ELR (cell line): ENCODE measurements around the gene ACSF3.

Source experiments
- DNase-seq: peaks from one replicate; pipeline ENCODE4 v3.0.0-alpha.2; 2015; ENCODE audit warnings: low read depth

The ACSF3 gene

GRCh38 chr16:89093602-89094251, at the start of gene ACSF3:
ACSF3 (plus strand) TSS chr16:89093852; CDS start chr16:89100682, 6,830 bp downstream.
- peak; percentile 73 for DNase-seq

- DNase-seq, result no peak
Observed at GRCh38 chr16:89044418-89045180, 49.1 kb upstream of the ACSF3 start.

- no peak for DNase-seq
Observed at GRCh38 chr16:89045181-89045815, 48.4 kb upstream of the ACSF3 start.

- no peak for DNase-seq
Observed at GRCh38 chr16:89045881-89046280, 47.8 kb upstream of the ACSF3 start.

- no peak for DNase-seq
Observed at GRCh38 chr16:89046491-89046890, 47.2 kb upstream of the ACSF3 start.

- DNase-seq, result no peak
Observed at GRCh38 chr16:89047331-89048089, 46.1 kb upstream of the ACSF3 start.

- no peak for DNase-seq
Observed at GRCh38 chr16:89048090-89048725, 45.4 kb upstream of the ACSF3 start.

GRCh38 chr16:89048871-89049422, 44.7 kb upstream of the ACSF3 start:
- no peak for DNase-seq

GRCh38 chr16:89049484-89050118, 44.1 kb upstream of the ACSF3 start:
- no peak for DNase-seq

GRCh38 chr16:89050119-89050867, 43.4 kb upstream of the ACSF3 start:
- no peak for DNase-seq

GRCh38 chr16:89050868-89051311, 42.8 kb upstream of the ACSF3 start:
- DNase-seq, result no peak

- no peak for DNase-seq
Observed at GRCh38 chr16:89051521-89052166, 42.0 kb upstream of the ACSF3 start.

- DNase-seq, result no peak
Observed at GRCh38 chr16:89052191-89052889, 41.3 kb upstream of the ACSF3 start.

- DNase-seq, result no peak
Observed at GRCh38 chr16:89052890-89053724, 40.5 kb upstream of the ACSF3 start.

GRCh38 chr16:89053725-89054029, 40.0 kb upstream of the ACSF3 start:
- no peak for DNase-seq

GRCh38 chr16:89054261-89054661, 39.4 kb upstream of the ACSF3 start:
- no peak for DNase-seq

GRCh38 chr16:89054714-89055113, 38.9 kb upstream of the ACSF3 start:
- no peak for DNase-seq

- DNase-seq, result no peak
Observed at GRCh38 chr16:89055313-89055712, 38.3 kb upstream of the ACSF3 start.
